GM12874 (cell line): ENCODE measurements around the gene RAB9A.

ENCODE experiments used
- CTCF ChIP-seq: IDR thresholded peaks from 2 replicates; pipeline ENCODE4 v1.5.1; 2011; ENCODE audit warnings: low read depth, mild to moderate bottlenecking, control low read depth, low read length, moderate library complexity; ENCODE audit not compliant: insufficient read depth

The RAB9A gene

GRCh38 chrX:13748486-13748885, 59.6 kb downstream of the RAB9A start:
- TF ChIP-seq CTCF, result no peak

GRCh38 chrX:13750204-13750603, 61.3 kb downstream of the RAB9A start:
- TF ChIP-seq CTCF, result peak; percentile 28; the same call in 1 of the 2 replicates

GRCh38 chrX:13750812-13751211, 61.9 kb downstream of the RAB9A start:
- no peak for TF ChIP-seq CTCF

- TF ChIP-seq CTCF, result no peak
Measured at GRCh38 chrX:13752141-13752540, 63.2 kb downstream of the RAB9A start.

GRCh38 chrX:13752646-13753045, 63.7 kb downstream of the RAB9A start:
- TF ChIP-seq CTCF, result no peak

- TF ChIP-seq CTCF, result no peak
Measured at GRCh38 chrX:13754765-13755164, 65.8 kb downstream of the RAB9A start.

- TF ChIP-seq CTCF, result no peak
Measured at GRCh38 chrX:13755254-13755653, 66.3 kb downstream of the RAB9A start.

GRCh38 chrX:13756381-13756780, 67.5 kb downstream of the RAB9A start:
- TF ChIP-seq CTCF, result no peak
